ENCODE measurements around the gene SMYD3.

The SMYD3 gene

GRCh38 chr1:246271516-246271915 lies 235.6 kb downstream of the SMYD3 start:
- no peak for DNase-seq (ENCODE audit: low spot score)

GRCh38 chr1:246270236-246270635 lies 236.8 kb downstream of the SMYD3 start:
- DNase-seq (ENCODE audit: low spot score) = no peak

GRCh38 chr1:246269466-246269865 lies 237.6 kb downstream of the SMYD3 start:
- DNase-seq (ENCODE audit: low spot score) = no peak

DNA sequence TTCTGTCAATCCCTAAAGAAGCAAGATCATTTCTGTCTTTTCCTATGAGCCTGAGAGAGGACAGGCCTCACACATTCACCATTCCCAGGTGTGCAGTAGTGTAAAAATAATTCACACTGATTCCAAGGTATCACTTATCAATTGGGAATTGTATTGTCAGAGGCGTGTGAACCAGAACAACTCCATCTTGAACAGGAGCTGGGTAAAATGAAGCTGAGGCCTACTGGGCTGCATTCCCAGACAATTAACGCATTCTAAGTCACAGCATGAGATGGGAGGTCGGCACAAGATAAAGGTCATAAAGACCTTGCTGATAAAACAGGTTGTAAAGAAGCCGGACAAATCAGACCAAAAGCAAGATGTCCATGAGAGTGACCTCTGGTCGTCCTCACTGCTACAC lies 239.2 kb downstream of the SMYD3 start:
- no peak for DNase-seq (ENCODE audit: low spot score)

GRCh38 chr1:246267426-246267825 lies 239.7 kb downstream of the SMYD3 start:
- DNase-seq (ENCODE audit: low spot score) = no peak

- no peak for DNase-seq (ENCODE audit: low spot score)
Measured at GRCh38 chr1:246265481-246265880, 241.6 kb downstream of the SMYD3 start.

DNA sequence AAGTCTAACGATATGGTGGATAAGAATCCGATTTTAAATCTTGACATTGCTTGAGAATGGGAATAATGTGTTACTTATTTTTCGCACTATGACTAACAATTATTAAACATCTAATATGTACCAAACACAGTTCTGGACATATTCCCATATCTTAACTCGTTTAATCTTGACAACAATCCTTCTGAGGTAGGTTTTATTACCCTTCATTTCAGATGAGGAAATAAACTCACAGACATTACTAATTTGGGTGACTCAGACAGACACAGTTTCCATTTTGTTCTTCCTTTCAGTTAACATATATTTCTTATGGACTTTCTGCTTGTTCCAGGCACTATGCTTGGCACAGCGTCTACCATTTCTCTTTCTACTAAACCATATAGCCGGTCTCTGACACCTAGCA lies 244.8 kb downstream of the SMYD3 start:
- no peak for DNase-seq (ENCODE audit: low spot score)

GRCh38 chr1:246261639-246262038 lies 245.4 kb downstream of the SMYD3 start:
- DNase-seq (ENCODE audit: low spot score) = no peak

DNA sequence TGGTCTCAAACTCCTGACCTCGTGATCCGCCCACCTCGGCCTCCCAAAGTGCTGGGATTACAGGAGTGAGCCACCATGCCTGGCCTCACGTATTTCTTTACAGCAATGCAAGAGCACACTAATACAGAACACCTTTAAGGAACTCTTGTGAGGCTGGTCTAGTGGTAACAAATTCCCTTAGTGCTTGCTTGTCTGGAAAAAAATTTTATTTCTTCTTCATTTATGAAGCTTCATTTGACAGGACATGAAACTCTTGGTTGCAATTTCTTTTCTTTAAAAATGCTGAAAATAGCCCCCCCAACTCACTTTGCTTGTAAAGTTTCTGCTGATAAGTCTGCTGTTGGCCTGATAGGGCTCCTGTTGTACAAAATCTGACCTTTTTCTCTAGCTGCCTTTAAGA lies 248.8 kb downstream of the SMYD3 start:
- no peak for DNase-seq (ENCODE audit: low spot score)

- DNase-seq (ENCODE audit: low spot score) = no peak
Measured at GRCh38 chr1:246255773-246256172, 251.3 kb downstream of the SMYD3 start.

DNA sequence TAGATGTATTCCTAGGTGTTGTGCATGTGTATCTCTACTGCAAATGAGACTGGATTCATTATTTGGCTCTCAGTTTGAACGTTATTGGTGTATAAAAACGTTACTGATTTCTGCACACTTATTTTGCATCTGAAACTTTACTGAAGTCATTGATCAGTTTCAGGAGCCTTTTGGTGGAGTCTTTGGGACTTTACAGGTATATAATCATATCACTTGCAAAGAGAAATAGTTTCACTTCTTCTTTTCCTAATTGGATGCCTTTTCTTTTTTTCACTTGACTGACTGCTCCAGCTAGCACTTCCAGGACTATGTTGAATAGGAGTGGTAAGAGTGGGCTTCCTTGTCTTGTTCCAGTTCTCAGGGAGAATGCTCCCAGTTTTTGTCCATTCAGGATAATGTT lies 252.2 kb downstream of the SMYD3 start:
- no peak for DNase-seq (ENCODE audit: low spot score)

- DNase-seq (ENCODE audit: low spot score) = no peak
Measured at GRCh38 chr1:246246430-246246829, 260.6 kb downstream of the SMYD3 start.

GRCh38 chr1:246245541-246245940 lies 261.5 kb downstream of the SMYD3 start:
- no peak for DNase-seq (ENCODE audit: low spot score)

GRCh38 chr1:246232126-246232525 lies 275.0 kb downstream of the SMYD3 start:
- DNase-seq (ENCODE audit: low spot score) = no peak

DNA sequence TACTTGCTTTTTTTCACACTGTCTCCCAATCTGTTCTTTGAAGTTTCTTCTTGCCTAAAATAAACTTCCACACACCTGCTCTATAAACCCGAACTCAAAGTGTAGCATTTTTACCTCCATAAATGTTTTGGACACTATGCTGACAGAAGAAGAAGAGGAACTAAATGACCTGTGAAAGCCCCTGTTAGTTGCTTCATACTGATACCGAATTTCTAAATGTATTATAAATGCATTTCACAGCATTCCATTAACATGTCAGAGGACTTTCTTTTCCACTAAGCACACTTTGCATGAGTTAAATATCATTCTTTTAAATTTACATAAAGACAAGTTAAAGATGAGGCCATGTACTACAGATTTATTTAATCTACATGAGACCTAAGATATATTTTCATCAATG lies 281.0 kb downstream of the SMYD3 start:
- no peak for DNase-seq (ENCODE audit: low spot score)

DNA sequence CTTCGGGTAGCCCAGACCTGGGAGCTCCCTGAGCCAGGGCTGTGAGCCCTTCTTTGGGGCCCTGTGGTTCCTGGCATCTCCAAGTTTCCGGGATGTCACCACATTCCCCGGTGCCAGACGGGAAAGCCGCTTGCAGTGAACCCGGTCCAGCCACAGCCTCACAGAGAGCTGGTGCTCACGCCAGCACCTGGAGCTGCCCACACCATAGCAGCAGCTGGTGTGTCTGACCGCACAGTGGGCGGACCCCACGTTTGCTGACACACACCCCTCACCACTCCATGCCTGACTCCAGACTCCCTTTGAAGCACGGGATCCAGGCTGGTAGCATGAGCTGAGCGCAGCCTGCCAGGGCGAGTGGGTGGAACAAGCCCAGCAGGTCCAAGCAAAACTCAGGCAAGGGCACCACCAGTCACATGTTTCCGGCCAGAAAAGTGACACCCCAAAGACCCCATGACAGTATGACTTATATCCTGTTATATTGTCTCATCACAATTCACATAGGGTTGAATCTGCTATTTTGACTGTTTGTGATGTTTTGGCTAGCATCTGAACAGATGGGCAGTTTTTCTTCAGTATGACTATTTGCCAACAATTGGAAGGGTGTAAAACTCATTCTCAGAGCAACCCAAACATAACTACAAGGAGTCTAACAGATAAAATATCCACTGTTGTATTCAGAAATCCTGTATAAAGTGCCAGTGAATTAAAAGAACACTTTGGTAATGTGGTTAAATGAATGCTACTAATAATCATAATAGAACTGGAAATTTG lies 285.4 kb downstream of the SMYD3 start:
- DNase-seq (ENCODE audit: low spot score) = no peak

GRCh38 chr1:246220495-246221065 lies 286.5 kb downstream of the SMYD3 start:
- no peak for DNase-seq (ENCODE audit: low spot score)

- DNase-seq (ENCODE audit: low spot score) = no peak
Measured at GRCh38 chr1:246219508-246220030, 287.5 kb downstream of the SMYD3 start.

- DNase-seq (ENCODE audit: low spot score) = no peak
Measured at GRCh38 chr1:246218686-246219085, 288.4 kb downstream of the SMYD3 start.

DNA sequence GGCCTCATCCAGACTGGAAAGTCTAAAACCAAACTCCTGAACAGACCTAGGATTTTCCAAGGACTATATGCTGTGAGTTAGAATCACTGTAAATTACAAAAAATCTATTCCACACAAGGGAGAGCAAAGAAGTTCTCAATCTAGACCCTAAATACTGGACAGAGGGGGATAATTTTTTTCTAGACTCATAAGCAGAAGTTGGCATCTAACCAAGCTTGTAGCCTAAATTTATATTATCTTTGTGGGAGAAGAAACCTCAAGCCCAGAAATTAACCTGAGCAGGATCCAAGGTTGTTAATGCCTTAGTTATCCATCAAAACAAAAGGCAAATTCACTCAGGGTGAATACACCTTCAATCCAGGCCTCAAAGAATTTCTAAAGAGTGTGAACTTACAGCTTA lies 290.2 kb downstream of the SMYD3 start:
- DNase-seq (ENCODE audit: low spot score) = no peak

DNA sequence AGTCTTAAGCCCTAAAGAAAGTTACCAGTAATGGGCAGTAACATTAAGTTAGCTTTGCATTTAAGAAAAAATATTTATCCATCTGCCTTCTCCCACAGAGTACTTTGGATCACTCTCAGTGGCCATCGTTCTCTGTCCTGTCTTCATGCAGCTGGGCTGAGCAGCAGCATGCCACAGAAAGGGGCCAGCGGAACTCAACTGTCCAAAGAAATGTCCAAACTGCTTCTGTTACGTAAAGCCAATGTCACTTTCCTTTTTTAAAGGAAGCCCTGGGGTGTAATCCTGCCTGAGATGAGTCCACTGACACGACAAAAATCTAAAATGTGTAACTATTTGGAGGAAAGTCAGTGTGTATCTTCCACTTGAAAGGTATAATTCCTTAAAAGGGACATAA lies 291.6 kb downstream of the SMYD3 start:
- DNase-seq (ENCODE audit: low spot score) = no peak

DNA sequence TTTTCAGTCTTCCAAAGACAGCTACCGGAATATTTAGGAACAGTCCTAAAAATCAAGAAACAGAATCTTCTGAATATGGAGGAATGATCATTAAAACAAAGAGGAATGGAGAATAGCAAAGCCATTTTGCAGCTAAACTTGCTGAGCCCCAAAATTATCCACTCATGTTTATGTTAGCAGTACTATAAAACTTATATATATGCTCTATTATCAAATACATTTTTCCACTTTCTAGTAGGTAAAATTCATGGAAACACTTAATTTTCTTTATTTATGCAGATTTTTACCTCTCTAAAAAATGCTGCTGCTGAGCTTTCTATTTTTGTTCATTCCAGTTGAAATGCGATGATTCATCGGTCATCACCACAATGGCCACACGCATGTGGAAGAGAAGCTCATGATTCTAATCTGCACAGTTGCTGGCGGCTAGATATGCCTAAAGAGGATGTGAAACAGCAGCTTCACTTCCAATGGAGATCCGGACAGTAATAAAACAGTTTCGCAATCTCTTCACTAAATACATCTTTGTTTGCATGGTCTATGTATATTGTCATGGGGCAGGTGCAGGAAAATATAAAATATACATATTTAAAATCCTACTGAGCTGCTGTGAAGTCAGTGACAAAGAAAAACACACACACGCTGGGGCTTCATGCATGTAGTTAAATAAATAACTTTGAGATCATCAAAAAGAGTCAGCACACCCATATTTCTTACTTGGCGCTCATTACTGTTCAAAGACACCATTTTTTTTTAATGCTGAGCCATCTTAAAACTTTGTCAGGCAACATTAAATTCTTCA lies 292.2 kb downstream of the SMYD3 start:
- DNase-seq (ENCODE audit: low spot score) = peak; percentile 67

- no peak for DNase-seq (ENCODE audit: low spot score)
Measured at GRCh38 chr1:246213947-246214346, 293.1 kb downstream of the SMYD3 start.

Measured in AG08396 (cell line).